Activated T-cell treated with anti-CD3 and anti-CD28 coated beads for 1 hour (primary cell): ENCODE data around the gene ZBTB16.
A peak's percentile ranks its signal among the peaks of the same experiment; 100 is the strongest.

ENCODE experiments used
- DNase-seq: peaks from one replicate; pipeline ENCODE4 v3.0.0-alpha.2; 2020; ENCODE audit warnings: low read depth

ZBTB16 gene

DNA sequence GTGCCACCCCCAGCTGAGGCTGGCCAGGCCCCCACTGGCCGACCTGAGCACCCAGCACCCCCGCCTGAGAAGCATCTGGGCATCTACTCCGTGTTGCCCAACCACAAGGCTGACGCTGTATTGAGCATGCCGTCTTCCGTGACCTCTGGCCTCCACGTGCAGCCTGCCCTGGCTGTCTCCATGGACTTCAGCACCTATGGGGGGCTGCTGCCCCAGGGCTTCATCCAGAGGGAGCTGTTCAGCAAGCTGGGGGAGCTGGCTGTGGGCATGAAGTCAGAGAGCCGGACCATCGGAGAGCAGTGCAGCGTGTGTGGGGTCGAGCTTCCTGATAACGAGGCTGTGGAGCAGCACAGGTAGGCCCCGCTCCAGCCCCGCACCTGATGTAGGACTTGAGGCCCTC is 4.7 kb downstream of the ZBTB16 start:
- no peak for DNase-seq

DNA sequence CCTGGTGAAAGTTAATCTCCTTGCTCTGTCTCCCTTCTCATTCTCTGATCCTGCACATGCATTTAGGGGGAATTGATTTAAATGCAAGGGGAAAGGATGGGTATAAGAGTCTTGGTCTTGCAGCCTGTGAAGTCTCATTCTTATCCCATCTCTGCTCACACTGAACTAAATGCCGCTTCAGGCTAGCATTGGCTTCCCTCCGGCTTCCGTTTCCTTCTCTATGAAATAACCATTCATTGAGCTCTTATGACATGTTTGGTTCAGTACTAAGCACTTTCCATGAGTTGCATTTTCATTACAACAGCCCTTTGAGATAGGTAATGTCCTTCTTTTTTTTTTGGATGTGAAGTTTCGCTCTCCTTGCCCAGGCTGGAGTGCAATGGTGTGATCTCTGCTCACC is 5.6 kb downstream of the ZBTB16 start:
- DNase-seq, result no peak

DNA sequence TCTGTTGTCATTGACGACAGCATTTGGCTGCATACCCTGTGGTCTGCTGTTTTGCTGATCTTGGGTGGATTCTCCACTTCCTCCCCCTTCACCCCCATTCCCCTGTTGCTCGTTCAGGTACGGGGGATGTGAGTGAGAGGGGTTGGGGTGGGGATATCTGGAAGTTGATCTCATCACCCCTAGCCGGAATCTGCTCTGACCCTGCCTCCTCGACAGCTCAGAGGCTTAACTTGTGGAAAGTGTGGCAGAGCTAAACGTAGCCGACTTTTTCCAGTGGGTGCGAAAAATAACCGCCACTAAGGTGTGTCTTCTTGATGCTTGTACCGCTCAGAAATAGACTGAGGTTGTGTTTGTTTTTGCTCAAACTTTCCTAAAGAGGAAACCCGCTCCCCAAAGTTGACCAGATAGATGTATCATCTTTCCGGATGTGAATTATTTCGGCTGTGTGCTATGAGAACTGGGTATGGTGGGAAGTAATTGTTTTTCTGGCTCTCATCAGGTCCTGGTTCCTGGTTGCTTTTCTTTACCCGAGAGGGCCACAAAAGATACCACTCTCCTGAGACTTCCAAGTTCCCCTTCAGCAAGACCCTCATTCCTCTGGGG is 6.6 kb downstream of the ZBTB16 start:
- no peak for DNase-seq

DNA sequence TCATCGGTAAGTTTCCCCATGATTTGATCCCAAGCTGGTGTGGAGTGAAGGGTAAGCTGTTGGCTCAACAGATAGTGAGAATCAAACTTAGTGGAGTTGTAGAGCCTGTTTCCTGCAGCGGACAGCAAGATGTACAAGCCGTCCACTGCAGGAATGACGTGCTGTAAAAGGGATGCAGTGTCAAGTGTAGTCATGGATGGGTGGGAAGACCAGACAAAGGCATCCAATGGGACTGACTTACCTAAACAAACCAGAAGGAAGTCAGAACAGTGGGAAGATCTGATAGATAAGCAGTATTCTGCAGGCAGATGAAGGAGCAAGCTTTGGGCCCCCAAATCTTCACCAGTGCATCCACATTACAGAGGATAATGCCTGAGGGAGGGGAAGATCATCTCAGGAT is 8.8 kb downstream of the ZBTB16 start:
- DNase-seq, result no peak

DNA sequence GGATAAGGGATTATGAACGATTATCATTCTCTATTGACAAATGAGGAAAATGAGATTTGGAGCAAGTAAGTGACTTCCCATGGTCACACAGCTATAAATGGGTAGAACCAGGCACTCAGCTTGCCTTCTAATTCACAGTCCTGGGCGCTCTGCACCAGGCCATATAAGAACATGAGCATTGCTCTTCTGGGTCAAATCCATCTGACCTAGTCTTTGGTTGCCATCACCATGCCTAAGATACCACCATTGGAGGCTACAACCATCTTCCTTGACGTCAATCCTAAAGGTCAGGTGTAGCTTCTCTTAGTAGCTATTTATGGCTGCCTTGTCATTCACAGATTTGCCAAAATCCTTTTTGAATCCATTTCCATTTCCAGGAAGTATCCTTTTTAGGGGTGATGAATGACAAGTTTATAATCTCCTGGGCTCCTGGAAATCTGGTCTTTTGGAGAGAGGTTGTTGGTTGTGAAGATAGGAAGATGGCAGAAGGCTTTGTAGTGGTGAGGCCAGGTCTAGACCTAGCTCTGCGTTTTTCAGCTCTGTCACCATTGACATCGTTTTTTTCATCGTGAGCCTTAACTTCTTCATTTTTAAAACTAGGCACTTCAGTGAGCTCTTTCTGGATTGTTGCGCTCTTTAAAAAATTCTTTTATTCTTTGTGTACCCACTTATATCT is 11.1 kb downstream of the ZBTB16 start:
- no peak for DNase-seq

DNA sequence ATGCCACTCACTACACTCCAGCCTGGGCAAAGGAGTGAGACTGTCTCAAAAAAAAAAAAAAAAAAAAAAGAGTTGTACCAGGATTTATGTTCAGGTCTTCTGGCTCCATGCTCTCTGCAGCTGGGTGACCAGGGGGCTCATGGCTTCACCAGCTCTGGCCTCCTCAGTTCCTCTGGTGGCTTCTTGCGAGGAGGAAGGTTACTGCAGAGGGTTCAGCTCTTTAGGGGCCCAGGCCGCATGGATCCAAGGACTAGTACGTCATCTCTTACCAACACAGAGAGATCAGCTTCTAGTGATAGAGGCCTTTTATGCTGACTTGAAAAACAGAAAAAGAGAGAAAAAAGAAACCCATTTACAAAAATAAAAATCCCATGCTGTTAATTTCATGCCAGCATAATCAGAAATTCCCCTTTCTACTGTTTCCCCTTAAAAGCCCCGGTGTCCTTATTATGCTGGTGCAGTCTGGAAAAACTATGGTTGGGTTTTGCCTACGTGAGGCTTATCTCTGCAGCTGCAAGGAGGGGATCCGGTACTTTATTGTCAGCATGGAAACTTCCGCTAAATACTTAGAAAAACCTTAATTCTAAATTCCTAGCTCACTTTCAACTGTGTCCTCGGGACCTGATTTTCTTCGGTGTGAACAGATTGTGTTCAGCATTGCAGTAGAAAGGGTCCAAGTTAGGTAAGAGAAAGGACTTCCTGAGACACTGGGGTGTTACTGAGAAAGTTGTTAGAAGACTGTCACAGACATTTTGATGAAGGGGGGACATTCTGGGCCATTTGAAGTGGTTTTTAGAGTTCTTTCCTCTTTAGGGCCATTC is 13.7 kb downstream of the ZBTB16 start:
- DNase-seq, result no peak

DNA sequence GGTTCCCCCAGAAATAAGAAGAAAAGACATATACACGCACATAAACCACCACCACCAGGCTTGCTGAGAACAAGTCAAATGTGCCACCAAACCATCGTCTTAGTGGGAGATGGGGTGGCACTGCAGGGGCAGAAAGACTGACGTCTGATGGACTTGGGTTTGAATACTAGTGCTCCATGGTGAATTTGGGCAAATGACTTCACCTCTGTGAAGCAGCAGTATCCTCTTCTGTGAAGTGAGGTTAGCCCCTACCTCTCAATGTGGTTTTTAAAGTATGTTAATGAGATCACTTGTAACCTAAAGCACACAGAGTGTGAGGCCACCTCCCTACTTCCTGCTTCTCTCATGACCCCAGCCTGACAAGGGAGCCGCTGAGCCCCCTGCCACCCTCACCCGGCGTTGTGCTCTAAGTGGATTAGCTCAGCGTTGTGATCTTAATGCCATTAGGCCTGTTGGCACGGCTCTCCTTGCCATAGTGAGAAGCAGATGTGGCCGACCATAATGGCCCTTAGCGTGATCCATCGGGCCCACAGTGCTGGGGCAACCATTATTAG is 14.4 kb downstream of the ZBTB16 start:
- no peak for DNase-seq

DNA sequence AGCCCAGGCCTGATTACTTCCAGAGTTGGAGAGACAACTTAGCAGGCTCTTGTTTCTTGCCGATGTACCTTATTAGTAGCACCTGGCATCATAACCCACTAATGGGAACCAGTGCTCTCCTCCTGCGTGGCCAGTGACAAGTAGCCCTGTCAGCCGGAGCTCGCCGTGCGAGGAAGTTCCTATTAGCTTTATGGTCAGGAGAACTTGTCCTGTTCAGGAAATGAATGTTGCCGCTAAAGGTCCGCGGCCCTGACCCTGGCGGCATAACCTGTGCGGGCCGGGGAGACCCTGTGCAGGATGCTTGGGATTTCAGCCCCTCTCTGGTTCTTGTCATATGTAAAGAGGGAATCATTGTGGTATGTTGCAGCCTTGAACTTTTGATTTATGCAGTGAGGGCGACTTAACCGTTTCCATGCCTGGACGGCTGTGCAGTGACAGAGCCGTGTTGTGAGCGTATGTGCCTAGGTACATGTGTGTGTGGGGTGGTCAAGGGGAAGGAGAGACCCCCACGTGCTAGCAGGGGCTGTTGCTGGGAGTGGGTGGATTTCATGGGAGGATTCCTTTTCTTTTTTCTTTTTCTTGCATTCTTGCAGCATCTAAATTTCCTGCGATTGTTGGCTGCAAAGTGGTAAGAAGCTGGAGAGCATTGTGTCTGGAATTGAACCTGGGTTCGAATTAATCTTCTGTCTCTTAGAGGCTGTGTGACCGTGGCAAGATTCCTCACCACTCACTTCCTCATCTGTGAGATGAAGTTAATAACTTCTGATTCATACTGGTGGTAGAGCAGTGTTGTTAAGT is 15.2 kb downstream of the ZBTB16 start:
- no peak for DNase-seq

DNA sequence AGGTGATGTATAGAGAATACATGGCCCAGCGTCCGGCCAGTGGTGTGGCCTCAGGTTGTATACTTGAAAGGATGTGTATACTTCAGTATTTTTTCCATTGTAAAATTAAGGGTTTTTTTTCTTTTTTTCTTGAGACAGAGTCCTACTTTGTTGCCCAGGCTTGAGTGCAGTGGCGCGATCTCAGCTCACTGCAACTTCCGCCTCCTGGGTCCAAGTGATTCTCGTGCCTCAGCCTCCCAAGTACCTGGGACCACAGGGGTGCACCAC is 15.8 kb downstream of the ZBTB16 start:
- DNase-seq, result no peak

DNA sequence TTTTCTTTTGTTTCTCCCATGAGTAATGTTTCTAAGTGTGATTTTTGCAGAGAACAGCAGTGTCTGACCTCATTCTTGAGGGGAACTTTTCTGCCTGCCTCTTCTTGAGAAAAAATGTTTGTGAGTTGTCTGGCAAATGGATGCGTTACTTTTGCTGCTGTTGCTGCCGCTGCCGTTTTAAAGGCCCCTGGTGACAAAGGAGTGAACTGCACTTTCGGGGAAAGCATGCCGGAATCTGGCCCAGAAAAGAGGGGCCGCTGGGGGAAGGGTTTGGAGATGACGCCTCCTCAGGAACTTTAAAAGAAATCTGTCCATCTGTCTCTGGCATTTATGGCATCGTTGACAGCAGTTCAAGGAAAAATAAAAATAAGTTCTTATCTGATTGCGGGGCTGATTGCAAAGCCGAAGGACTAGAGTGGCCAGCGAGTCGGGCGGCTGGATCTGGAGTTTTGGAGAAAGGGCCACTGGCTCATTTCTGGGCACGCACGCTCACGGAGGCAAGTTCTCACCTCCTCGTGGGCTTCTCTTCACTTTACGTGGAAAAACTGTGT is 16.5 kb downstream of the ZBTB16 start:
- peak; percentile 30 for DNase-seq

DNA sequence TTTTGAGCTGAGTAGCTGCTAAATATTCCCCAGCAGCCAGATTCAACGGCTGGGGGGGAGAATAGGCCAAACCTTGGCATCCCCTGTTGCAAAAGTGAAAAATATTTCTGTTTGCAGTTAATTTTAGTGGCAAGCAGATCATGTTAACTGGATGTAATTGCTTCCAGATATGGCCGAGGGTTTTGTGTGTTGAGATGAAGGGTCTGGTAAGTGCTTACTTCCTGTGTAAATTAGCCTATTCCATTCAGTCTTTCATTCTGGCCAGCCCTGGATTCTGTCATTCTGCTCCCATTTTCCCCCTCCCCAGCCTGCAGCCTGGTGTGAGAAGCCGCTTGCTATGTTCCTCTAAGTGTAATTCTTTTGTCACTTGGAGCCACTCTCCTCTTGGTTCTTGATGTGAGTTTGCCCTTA is 17.4 kb downstream of the ZBTB16 start:
- no peak for DNase-seq

DNA sequence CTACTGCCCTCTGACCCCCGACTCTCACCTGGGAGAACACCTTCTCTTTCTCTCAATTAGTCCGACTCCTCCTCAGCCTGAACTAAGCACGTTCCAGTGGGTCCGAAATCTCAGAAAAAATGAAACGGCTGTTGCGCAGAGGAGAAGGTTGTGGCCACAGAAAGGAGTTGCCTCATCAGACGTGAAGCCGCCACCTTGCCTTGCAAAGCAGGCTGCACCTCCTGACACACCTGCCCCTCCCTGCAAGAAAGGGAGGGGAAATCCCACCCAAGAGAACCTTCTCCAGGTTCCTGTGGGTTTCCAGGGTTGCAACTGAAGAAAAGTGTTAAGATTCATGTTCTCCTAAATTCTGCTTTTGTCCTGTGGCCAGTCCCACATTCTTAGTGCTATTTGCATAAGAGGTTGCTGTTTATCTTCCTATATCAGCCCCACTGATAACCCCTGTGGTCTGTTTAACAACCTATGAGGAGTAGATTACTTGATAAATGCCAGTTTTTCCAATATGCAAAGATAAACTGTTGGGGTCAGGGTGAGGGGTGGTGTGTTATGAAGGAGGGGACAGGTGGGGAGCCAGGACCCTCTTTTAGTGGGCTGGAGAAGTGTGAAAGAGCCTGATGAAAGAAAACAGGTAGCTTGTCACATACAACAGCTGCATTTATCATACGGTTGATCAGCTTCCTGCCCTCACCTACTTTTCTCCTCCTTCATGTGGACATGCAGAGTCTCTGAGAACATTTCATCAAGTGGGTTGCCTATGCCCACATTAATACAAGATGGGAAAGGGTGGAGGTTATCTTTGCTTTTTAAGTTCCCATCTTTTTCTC is 18.2 kb downstream of the ZBTB16 start:
- peak; percentile 29 for DNase-seq

DNA sequence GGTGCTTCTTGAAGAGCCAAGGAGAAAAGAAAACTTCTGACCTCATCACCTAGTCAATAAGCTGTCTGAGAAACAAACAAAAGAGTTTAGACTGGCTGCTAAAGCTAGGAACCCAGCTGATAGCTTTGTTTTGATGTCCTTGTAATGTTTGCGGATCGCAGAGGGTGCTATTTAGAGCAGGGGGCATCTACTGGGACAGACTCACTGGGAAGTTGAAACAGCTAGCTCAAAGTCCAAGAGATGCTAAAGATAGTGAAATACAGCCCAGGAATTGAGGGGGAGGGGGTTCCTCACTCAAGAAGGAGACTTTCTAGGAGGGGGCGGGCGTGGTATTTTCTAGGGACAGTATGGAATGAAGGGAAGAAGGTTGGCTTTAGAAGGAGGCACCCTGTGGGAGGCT is 18.9 kb downstream of the ZBTB16 start:
- no peak for DNase-seq

DNA sequence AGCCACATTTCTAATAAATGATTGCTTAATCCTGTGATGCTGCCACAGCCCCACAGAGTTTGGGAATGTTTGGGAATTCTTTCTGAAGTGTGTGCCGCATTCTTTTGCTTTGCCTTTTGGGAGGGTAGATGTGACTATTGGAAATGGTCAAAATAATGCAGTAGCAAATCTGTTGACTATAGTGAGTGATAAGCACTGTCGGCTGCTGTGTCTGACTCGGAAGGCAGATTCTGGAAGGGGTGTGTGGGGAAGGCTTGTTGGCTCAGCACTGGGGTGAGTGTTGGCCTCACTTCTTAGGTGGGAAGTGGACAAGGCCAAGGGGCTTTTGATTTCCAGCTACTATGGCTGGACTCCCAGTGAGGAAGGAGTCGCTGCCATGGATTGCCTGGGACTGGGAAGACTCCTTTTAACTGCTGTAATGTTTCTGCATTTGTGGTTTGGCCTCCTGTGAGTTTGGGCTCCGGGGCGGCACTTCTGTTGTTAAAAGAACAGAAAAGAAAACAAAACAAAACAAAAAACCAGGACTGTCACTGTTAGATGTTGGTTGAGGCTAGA is 20.1 kb downstream of the ZBTB16 start:
- no peak for DNase-seq

DNA sequence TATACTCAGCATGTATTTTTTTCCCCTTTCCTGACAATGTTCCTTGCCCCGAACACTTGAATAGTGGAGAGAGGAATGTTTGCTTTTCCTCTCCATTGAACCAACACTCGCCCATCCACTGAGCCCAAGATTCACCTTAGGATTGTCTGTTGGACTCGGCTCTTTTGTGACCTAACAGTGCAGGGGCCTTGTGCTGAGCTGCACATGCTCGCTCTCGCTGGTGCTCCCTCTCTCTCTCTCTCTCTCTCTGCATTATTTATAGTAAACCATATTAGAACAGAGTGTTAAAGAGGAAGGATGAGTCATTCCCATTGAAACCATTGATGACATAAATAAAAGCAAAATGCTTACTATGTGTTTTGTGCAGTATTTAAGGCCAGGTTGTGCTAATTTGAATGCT is 20.7 kb downstream of the ZBTB16 start:
- no peak for DNase-seq

DNA sequence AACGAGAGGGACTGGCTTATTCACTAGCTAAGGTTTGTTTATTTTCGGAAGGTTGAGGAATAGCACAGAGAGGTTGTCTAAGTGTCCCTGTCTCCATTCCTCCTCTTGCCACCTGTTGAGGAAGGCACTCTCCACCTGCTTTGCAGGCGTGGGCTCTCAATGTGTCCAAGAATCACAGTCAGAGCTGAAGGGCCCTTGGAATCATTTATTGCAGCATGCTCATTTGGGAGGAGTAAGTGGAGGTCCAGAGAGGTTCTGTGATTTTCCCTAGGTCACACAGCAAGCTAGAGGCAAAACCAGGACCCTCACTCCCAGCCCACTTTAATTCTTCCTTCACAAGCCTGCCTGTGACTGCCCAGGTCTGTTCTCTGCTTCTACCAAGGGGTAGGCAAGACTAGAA is 21.3 kb downstream of the ZBTB16 start:
- DNase-seq, result no peak

DNA sequence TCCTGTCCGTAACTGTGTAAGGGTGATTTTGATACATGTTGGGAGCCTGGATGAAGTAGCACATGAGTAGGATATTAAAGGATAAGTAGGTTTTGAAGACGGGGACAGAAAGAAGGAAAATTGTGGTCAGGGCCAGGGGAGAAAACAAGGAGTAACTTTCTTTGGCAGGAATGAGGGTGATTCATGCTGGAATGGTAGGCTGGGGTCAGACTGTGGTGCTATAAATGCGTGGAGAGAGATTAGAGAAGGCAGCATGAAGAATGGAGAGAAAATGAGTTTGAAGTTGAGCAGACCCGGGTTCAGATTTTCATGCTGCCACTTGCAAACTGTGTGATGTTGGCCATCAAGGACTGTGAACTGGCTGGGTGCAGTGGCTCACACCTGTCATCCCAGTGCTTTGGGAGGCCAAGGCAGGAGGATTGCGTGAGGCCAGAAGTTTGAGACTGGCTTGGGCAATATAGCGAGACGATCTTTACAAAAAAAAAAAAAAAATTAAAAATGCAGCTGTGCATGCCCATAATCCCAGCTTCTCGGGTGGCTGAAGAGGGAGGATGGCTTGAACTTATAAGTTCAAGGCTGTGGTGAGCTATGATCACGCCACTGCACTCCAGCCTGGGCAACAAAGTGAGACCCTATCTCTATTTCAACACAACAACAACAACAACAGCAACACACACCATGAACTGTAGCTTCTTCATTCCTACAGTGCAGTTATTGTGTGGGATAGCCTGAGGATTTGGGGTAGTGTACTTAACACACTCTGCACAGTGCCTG is 22.3 kb downstream of the ZBTB16 start:
- DNase-seq, result no peak

DNA sequence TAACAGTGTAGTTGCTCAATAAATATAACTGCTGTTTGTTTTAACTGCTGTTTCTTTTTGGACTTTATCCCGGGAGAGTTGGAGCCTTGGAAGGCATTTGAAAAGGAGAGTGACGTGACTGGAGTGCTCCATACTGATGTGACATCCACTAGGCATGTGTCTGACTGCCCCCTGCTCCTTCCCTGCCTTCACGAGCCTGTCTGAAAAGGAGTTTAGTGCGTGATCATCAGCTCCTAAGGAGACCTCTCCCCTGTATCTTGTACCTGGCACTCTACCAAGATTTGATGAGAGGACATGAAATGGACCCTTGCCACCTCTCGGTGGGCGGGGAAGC is 22.9 kb downstream of the ZBTB16 start:
- DNase-seq, result no peak

DNA sequence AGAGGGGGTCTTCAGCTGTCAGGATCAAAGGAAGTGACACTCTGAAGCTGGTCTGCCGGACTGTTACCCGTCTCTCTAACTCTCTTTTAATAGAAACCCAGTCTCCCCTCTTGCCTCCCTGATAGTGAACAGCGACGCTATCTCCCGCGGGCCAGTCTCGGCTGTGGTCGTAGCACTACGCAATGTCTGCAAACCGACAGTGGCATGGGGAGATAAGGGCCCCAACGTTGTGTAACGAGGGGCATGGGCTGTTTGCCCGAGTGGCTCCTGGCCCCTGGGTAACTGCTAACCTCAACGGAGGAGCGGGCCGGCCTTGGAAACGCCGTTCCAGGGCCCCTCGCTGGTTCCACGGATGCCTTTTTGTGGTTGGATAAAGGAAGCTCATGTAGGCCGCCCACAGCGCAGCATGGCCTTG is 23.3 kb downstream of the ZBTB16 start:
- DNase-seq, result no peak
